Body of pancreas (tissue), 4 donors: ENCODE data around the gene TRIP11.

ENCODE experiments used
- POLR2A ChIP-seq, 3 donors: fragments of 450-650 bp; IDR thresholded peaks; one replicate each; pipeline ENCODE4 v1.6.1; 2016; ENCODE audit warnings: antibody characterized with exemption in 3 of 3, mild to moderate bottlenecking in 2 of 3
- TF ChIP-seq, protein P1 (sequence below), 7 experiments: fragments of 450-650 bp in 4 of 7; fragments of 200-600 bp in 3 of 7; sonication (generic) in 3 of 7; IDR thresholded peaks; one replicate each; pipeline ENCODE4 v1.5.1; 2016 to 2019; ENCODE audit warnings: antibody characterized with exemption in 7 of 7

DNA sequence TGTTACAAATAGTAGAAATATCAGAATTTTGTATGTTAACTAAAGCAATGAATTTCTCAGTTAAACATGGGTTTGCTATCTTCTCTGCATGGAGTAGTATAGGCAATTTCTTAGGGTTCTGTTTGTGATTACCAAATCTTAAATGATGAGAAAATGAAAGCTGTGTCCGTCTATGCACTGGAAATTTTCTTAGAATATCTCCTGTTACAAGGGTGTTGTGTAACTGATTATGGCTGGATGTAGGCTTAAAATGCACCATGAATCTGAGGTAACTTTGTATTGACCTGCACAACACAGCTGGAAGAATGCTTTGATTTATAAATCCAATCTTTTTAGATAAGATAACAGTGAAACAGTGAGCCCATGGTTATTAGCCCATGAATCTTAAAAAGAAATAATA, 17.8 kb downstream of the TRIP11 start:
- TF ChIP-seq, protein P1, sequence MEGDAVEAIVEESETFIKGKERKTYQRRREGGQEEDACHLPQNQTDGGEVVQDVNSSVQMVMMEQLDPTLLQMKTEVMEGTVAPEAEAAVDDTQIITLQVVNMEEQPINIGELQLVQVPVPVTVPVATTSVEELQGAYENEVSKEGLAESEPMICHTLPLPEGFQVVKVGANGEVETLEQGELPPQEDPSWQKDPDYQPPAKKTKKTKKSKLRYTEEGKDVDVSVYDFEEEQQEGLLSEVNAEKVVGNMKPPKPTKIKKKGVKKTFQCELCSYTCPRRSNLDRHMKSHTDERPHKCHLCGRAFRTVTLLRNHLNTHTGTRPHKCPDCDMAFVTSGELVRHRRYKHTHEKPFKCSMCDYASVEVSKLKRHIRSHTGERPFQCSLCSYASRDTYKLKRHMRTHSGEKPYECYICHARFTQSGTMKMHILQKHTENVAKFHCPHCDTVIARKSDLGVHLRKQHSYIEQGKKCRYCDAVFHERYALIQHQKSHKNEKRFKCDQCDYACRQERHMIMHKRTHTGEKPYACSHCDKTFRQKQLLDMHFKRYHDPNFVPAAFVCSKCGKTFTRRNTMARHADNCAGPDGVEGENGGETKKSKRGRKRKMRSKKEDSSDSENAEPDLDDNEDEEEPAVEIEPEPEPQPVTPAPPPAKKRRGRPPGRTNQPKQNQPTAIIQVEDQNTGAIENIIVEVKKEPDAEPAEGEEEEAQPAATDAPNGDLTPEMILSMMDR (IDR thresholded peaks at IDR 0.05) = no peak
- TF ChIP-seq POLR2A (IDR thresholded peaks at IDR 0.05) = no peak
